Fibroblast of lung (primary cell): ENCODE measurements around the gene MOSMO. TPM values are rescaled to one million over a fixed set of nuclear protein-coding genes. Genes with fewer than 3 reads are reported as not detected.
A peak's percentile ranks its signal among the peaks of the same experiment; 100 is the strongest.

ENCODE experiments used
- DNase-seq, 2 donors: peaks; one replicate each; pipeline versions ENCODE4 v3.0.0 to v3.0.0-alpha.2; 2010; ENCODE audit warnings: low read depth in 2 of 2
- H2AFZ ChIP-seq: 2 replicates; pipeline ENCODE4 v1.5.1; 2012; ENCODE audit warnings: low read length, control low read depth, inconsistent platforms
- H3K27ac ChIP-seq: 2 replicates; pipeline ENCODE4 v1.5.1; 2011; ENCODE audit warnings: low read length, control low read depth; ENCODE audit not compliant: insufficient read depth
- H3K27me3 ChIP-seq: 2 replicates; pipeline ENCODE4 v1.5.1; 2011; ENCODE audit warnings: mild to moderate bottlenecking, low read length; ENCODE audit not compliant: control insufficient read depth, insufficient read depth
- H3K36me3 ChIP-seq: 2 replicates; pipeline ENCODE4 v1.5.1; 2011; ENCODE audit warnings: low read length; ENCODE audit not compliant: control insufficient read depth, insufficient read depth
- H3K4me1 ChIP-seq: 2 replicates; pipeline ENCODE4 v1.5.1; 2011; ENCODE audit warnings: low read length; ENCODE audit not compliant: control insufficient read depth, insufficient read depth; ENCODE audit errors: extremely low read depth
- H3K4me2 ChIP-seq: 2 replicates; pipeline ENCODE4 v1.5.1; 2011; ENCODE audit warnings: low read length, control low read depth; ENCODE audit not compliant: insufficient read depth; ENCODE audit errors: extremely low read depth
- H3K4me3 ChIP-seq, 4 experiments: fragments of 200-600 bp in 1 of 4; sonication (generic) in 1 of 4; replicated peaks in 1 of 4; 2 replicates each; pipeline ENCODE4 v1.5.1; 2011 to 2016; ENCODE audit warnings: low read length in 4 of 4, low read depth in 3 of 4, mild to moderate bottlenecking in 3 of 4, control low read depth in 2 of 4, inconsistent platforms in 1 of 4, mixed read lengths in 1 of 4; ENCODE audit not compliant: insufficient read depth in 1 of 4; ENCODE audit errors: control extremely low read depth in 1 of 4
- H3K79me2 ChIP-seq: 2 replicates; pipeline ENCODE4 v1.5.1; 2012; ENCODE audit warnings: mild to moderate bottlenecking, low read length, inconsistent platforms; ENCODE audit not compliant: control insufficient read depth, insufficient read depth
- H3K9ac ChIP-seq: 2 replicates; pipeline ENCODE4 v1.5.1; 2011; ENCODE audit warnings: mild to moderate bottlenecking, low read length, control low read depth; ENCODE audit not compliant: insufficient read depth
- H3K9me3 ChIP-seq: 2 replicates; pipeline ENCODE4 v1.5.1; 2012; ENCODE audit warnings: low read depth, low read length; ENCODE audit not compliant: control insufficient read depth, insufficient read depth
- H4K20me1 ChIP-seq: 2 replicates; pipeline ENCODE4 v1.5.1; 2011; ENCODE audit warnings: low read length; ENCODE audit not compliant: control insufficient read depth, insufficient read depth; ENCODE audit errors: extremely low read depth
- CTCF ChIP-seq, 2 donors: IDR thresholded peaks in 1 of 2; conservative IDR thresholded peaks in 1 of 2; 1 replicate in 1 of 2; 2 replicates in 1 of 2; pipeline ENCODE4 v1.5.1; 2011 to 2012; ENCODE audit warnings: low read length in 2 of 2, control low read depth in 1 of 2, inconsistent platforms in 1 of 2, low read depth in 1 of 2, mild to moderate bottlenecking in 1 of 2
- EZH2 ChIP-seq: IDR thresholded peaks from 2 replicates; pipeline ENCODE4 v1.5.1; 2012; ENCODE audit warnings: low read length, control low read depth, mild to moderate bottlenecking; ENCODE audit errors: missing control alignments
- polyA plus RNA-seq, 2 donors: library from polyadenylated mRNA; depleted of rRNA in 1 of 2; stranded (reverse) in 1 of 2; unstranded in 1 of 2; fragments of >200 nt; gene quantifications; 2 replicates each; pipeline ENCODE4 v1.2.1, GENCODE V29; 2011 to 2012; ENCODE audit warnings: missing spikeins in 1 of 2
- total RNA-seq: library from RNA; depleted of rRNA; stranded (reverse); fragments of >200 nt; gene quantifications from 2 replicates; pipeline ENCODE4 v1.2.1, GENCODE V29; 2014

Gene MOSMO
- total and polyA plus RNA-seq, 2 donors (not counting 1 experiment from before 2014, with no cell fraction given), result 13.7 to 14.0 TPM

GRCh38 chr16:22091721-22092120 lies 83.8 kb downstream of the MOSMO start:
- H3K79me2 ChIP-seq, result no peaks in the 10 kb centered on the region
- no peak overlapping the region for H2AFZ ChIP-seq
- H3K27ac ChIP-seq, result no peak overlapping the region
- no peaks in the 10 kb centered on the region for H4K20me1 ChIP-seq
- no peak overlapping the region for H3K4me3 ChIP-seq
- H3K9ac ChIP-seq, result no peak overlapping the region
- TF ChIP-seq CTCF (conservative IDR thresholded peaks at IDR 0.05 in 1 of 2, IDR thresholded peaks at IDR 0.05 in 1 of 2; ENCODE audit: low read depth in 1 of 2, low read length in 2 of 2) (no peak), EZH2 (no peak)
- no peak overlapping the region for H3K4me2 ChIP-seq
- H3K27me3 ChIP-seq, result no peaks in the 10 kb centered on the region
- no peaks in the 10 kb centered on the region for H3K36me3 ChIP-seq
- H3K9me3 ChIP-seq, result no peaks in the 10 kb centered on the region
- DNase-seq, result no peak
- no peaks in the 10 kb centered on the region for H3K4me1 ChIP-seq

GRCh38 chr16:22092143-22092933 lies 84.4 kb downstream of the MOSMO start, which contains the start of gene VWA3A:
Gene VWA3A, plus strand, starts transcription at chr16:22092541. Its CDS starts 97 bp downstream, at chr16:22092638.
- no peak within 1 kb of the TSS for H3K9ac ChIP-seq

GRCh38 chr16:22093331-22093730 lies 85.4 kb downstream of the MOSMO start:
- no peak overlapping the region for H3K4me3 ChIP-seq
- H3K79me2 ChIP-seq, result no peaks in the 10 kb centered on the region
- no peaks in the 10 kb centered on the region for H3K27me3 ChIP-seq
- H3K4me1 ChIP-seq, result no peaks in the 10 kb centered on the region
- no peak for TF ChIP-seq EZH2
- TF ChIP-seq CTCF (conservative IDR thresholded peaks at IDR 0.05 in 1 of 2, IDR thresholded peaks at IDR 0.05 in 1 of 2; ENCODE audit: low read depth in 1 of 2, low read length in 2 of 2), result no peak
- H3K9ac ChIP-seq, result no peak overlapping the region
- H2AFZ ChIP-seq, result no peak overlapping the region
- no peak overlapping the region for H3K4me2 ChIP-seq
- H3K27ac ChIP-seq, result no peak overlapping the region
- DNase-seq, result no peak
- no peaks in the 10 kb centered on the region for H3K36me3 ChIP-seq
- no peaks in the 10 kb centered on the region for H4K20me1 ChIP-seq
- no peaks in the 10 kb centered on the region for H3K9me3 ChIP-seq

More at GRCh38 chr16:22092143-22092933, 84.4 kb downstream of the MOSMO start, which contains the start of gene VWA3A:
- H3K27me3 ChIP-seq, result no peaks in the 10 kb centered on the region
- peak; percentile 51 to 58 for DNase-seq
- H4K20me1 ChIP-seq, result no peaks in the 10 kb centered on the region
- no peak within 1 kb of the TSS for H3K4me2 ChIP-seq
- no peak within 1 kb of the TSS for H3K4me3 ChIP-seq
- H3K9me3 ChIP-seq, result no peaks in the 10 kb centered on the region
- no peak within 1 kb of the TSS for H2AFZ ChIP-seq
- TF ChIP-seq EZH2 (no peak), CTCF (conservative IDR thresholded peaks at IDR 0.05 in 1 of 2, IDR thresholded peaks at IDR 0.05 in 1 of 2; ENCODE audit: low read depth in 1 of 2, low read length in 2 of 2) (no peak)
- no peaks in the 10 kb centered on the region for H3K4me1 ChIP-seq
- H3K79me2 ChIP-seq, result no peaks in the 10 kb centered on the region
- no peaks in the 10 kb centered on the region for H3K36me3 ChIP-seq
- no peak within 1 kb of the TSS for H3K27ac ChIP-seq
